SU-DHL-6 (cell line): ENCODE measurements around the gene STARD3.

Experiments
- H2AFZ ChIP-seq: fragments of 200-600 bp; sonication (generic); 2 replicates; pipeline ENCODE4 v1.6.1; 2014; ENCODE audit warnings: low read depth, mild to moderate bottlenecking, moderate library complexity, mixed read lengths, antibody characterized with exemption, low read length; ENCODE audit not compliant: severe bottlenecking
- H3F3A ChIP-seq: fragments of 200-600 bp; shearing (Covaris generic); 2 replicates; pipeline ENCODE4 v1.6.0; 2016; ENCODE audit warnings: antibody characterized with exemption, mild to moderate bottlenecking; ENCODE audit not compliant: insufficient read depth
- H3K27ac ChIP-seq: fragments of 200-600 bp; sonication (generic); 2 replicates; pipeline ENCODE4 v1.5.1; 2016; ENCODE audit warnings: low read depth, mild to moderate bottlenecking, low read length, moderate library complexity, mixed read lengths
- H3K27me3 ChIP-seq: fragments of 200-600 bp; sonication (generic), shearing (Covaris generic); 2 replicates; pipeline ENCODE4 v1.6.0; 2014; ENCODE audit warnings: mild to moderate bottlenecking, low read length
- H3K36me3 ChIP-seq: fragments of 200-600 bp; sonication (generic); 2 replicates; pipeline ENCODE4 v1.6.1; 2014; ENCODE audit warnings: mild to moderate bottlenecking, low read length, mixed read lengths
- H3K4me2 ChIP-seq: fragments of 300-600, 200-600 bp; shearing (Covaris generic), sonication (generic); 2 replicates; pipeline ENCODE4 v1.6.0; 2014; ENCODE audit warnings: low read length, low read depth, mild to moderate bottlenecking; ENCODE audit not compliant: poor library complexity, severe bottlenecking
- H3K4me3 ChIP-seq: fragments of 200-600 bp; sonication (generic); 2 replicates; pipeline ENCODE4 v1.5.1; 2014; ENCODE audit warnings: antibody characterized with exemption, low read length, mild to moderate bottlenecking, mixed read lengths; ENCODE audit not compliant: insufficient read depth, poor library complexity, severe bottlenecking
- H3K79me2 ChIP-seq: fragments of 200-600 bp; sonication (generic); 2 replicates; pipeline ENCODE4 v1.6.1; 2014; ENCODE audit warnings: mild to moderate bottlenecking, low read length, moderate library complexity; ENCODE audit not compliant: insufficient read depth
- H3K9ac ChIP-seq: fragments of 200-600 bp; sonication (generic); 2 replicates; pipeline ENCODE4 v1.7.0; 2014; ENCODE audit warnings: mild to moderate bottlenecking, low read length
- H3K9me2 ChIP-seq: fragments of 200-600 bp; sonication (generic); replicated peaks from 2 replicates; pipeline ENCODE4 v1.6.1; 2014; ENCODE audit warnings: low read length; ENCODE audit not compliant: insufficient read depth
- H3K9me3 ChIP-seq: fragments of 200-600 bp; sonication (generic); 2 replicates; pipeline ENCODE4 v1.6.1; 2014; ENCODE audit warnings: low read length, mixed read lengths; ENCODE audit not compliant: insufficient read depth
- H4K20me1 ChIP-seq: fragments of 200-600 bp; sonication (generic); 2 replicates; pipeline ENCODE4 v1.6.1; 2014; ENCODE audit warnings: low read depth, mild to moderate bottlenecking, antibody characterized with exemption, low read length, moderate library complexity, mixed read lengths
- EZH2phosphoT487 ChIP-seq: fragments of 200-600 bp; sonication (generic), shearing (Covaris generic); conservative IDR thresholded peaks from 2 replicates; pipeline ENCODE4 v1.6.1; 2018; ENCODE audit warnings: mild to moderate bottlenecking, antibody characterized with exemption, low read length, moderate library complexity, mixed read lengths
- TF ChIP-seq, protein P1 (sequence below): fragments of 200-600 bp; sonication (generic); IDR thresholded peaks from one replicate; pipeline ENCODE4 v1.5.1; 2017; ENCODE audit warnings: antibody characterized with exemption, mild to moderate bottlenecking, low read length, moderate library complexity; ENCODE audit not compliant: insufficient read depth, poor library complexity, severe bottlenecking

STARD3 gene

DNA sequence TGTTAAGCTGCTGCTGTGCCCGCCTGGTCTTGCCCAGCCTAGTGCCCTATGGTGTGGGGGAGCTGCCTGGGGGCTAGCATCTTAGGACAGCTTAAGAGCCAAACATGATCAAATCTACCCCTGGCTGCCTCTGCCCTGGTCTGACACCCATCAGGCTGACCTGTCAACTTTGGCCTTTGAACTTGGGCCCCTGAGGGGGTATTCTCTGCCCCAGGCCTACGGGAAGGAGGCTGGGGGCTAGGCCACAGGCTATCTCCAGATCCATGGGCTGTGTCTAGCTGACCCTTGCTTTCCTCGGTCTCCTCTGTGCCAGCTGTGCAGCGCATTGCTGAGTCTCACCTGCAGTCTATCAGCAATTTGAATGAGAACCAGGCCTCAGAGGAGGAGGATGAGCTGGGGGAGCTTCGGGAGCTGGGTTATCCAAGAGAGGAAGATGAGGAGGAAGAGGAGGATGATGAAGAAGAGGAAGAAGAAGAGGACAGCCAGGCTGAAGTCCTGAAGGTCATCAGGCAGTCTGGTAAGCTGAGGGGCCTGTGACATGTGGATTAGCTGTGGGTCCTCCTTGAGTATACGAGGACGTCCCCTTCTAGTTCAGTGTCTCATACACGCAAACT, 3.3 kb upstream of the STARD3 start:
- Histone ChIP-seq H3K27ac (no peak overlapping the region), H3K4me2 (no peak overlapping the region), H3F3A (no peaks in the 10 kb centered on the region), H3K79me2 (peaks cover 15% of the 10 kb centered on the region), H4K20me1 (no peaks in the 10 kb centered on the region), H3K9me2 (no peaks in the 10 kb centered on the region), H3K4me3 (no peak overlapping the region), H3K36me3 (no peaks in the 10 kb centered on the region), H2AFZ (no peak overlapping the region), H3K9me3 (no peaks in the 10 kb centered on the region), H3K9ac (no peak overlapping the region), H3K27me3 (no peaks in the 10 kb centered on the region)
- TF ChIP-seq, protein P1, sequence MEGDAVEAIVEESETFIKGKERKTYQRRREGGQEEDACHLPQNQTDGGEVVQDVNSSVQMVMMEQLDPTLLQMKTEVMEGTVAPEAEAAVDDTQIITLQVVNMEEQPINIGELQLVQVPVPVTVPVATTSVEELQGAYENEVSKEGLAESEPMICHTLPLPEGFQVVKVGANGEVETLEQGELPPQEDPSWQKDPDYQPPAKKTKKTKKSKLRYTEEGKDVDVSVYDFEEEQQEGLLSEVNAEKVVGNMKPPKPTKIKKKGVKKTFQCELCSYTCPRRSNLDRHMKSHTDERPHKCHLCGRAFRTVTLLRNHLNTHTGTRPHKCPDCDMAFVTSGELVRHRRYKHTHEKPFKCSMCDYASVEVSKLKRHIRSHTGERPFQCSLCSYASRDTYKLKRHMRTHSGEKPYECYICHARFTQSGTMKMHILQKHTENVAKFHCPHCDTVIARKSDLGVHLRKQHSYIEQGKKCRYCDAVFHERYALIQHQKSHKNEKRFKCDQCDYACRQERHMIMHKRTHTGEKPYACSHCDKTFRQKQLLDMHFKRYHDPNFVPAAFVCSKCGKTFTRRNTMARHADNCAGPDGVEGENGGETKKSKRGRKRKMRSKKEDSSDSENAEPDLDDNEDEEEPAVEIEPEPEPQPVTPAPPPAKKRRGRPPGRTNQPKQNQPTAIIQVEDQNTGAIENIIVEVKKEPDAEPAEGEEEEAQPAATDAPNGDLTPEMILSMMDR, result no peak
- TF ChIP-seq EZH2phosphoT487, result no peak

DNA sequence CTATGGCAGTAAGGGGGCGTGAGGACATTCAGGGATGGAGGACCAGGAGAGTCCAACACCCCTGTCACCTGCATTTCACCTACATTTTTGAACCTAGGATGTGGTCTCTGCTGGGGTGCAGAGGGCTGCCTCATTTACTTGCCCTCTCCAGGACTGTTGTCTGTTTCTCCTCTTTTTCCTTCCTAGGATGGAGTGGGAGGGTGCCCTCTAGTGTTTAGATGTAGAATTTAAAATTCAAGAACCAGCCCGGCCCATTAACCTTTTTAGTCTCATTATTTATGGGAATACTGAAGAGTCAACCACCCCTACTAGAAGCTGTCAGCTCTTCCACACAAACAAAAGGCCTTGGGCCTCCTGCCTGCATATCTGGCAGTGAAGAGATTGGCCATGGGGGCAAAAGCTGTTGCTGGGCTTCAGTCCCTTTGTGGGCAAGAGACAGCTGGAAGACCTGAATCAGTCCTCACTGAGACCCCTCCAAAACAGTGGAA, 2.5 kb upstream of the STARD3 start:
- no peak overlapping the region for H3K27ac ChIP-seq
- no peak overlapping the region for H3K4me2 ChIP-seq

DNA sequence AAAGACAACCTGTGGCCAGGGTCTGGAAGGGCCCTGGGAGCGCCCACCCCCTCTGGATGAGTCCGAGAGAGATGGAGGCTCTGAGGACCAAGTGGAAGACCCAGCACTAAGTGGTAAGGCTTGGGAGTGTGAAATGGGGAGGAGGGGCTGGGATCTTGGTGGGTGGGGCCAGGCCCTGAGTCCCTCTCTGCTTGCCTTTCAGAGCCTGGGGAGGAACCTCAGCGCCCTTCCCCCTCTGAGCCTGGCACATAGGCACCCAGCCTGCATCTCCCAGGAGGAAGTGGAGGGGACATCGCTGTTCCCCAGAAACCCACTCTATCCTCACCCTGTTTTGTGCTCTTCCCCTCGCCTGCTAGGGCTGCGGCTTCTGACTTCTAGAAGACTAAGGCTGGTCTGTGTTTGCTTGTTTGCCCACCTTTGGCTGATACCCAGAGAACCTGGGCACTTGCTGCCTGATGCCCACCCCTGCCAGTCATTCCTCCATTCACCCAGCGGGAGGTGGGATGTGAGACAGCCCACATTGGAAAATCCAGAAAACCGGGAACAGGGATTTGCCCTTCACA, 1.2 kb upstream of the STARD3 start:
- TF ChIP-seq, protein P1, result no peak
- TF ChIP-seq EZH2phosphoT487, result no peak
- H3K4me2 ChIP-seq, result no peak overlapping the region

More for the DNA sequence above, 2.5 kb upstream of the STARD3 start:
- Histone ChIP-seq H4K20me1 (no peaks in the 10 kb centered on the region), H3K27me3 (no peaks in the 10 kb centered on the region), H3K36me3 (no peaks in the 10 kb centered on the region), H3K79me2 (peaks cover 21% of the 10 kb centered on the region), H3K4me3 (no peak overlapping the region), H3K9me3 (no peaks in the 10 kb centered on the region), H2AFZ (no peak overlapping the region), H3K9me2 (no peaks in the 10 kb centered on the region), H3F3A (no peaks in the 10 kb centered on the region), H3K9ac (no peak overlapping the region)
- TF ChIP-seq, protein P1, result peak; percentile 89
- TF ChIP-seq EZH2phosphoT487, result no peak

More for the DNA sequence above, 1.2 kb upstream of the STARD3 start:
- H3K79me2 ChIP-seq, result peaks cover 30% of the 10 kb centered on the region
- H3K27me3 ChIP-seq, result no peaks in the 10 kb centered on the region
- H3K27ac ChIP-seq, result no peak overlapping the region
- H3K36me3 ChIP-seq, result no peaks in the 10 kb centered on the region
- H3K9me3 ChIP-seq, result no peaks in the 10 kb centered on the region
- no peak overlapping the region for H3K4me3 ChIP-seq
- no peaks in the 10 kb centered on the region for H3F3A ChIP-seq
- H3K9ac ChIP-seq, result no peak overlapping the region
- H2AFZ ChIP-seq, result no peak overlapping the region
- no peaks in the 10 kb centered on the region for H3K9me2 ChIP-seq
- no peaks in the 10 kb centered on the region for H4K20me1 ChIP-seq
